ENCODE measurements around the gene MEF2C. TPM values are rescaled to one million over a fixed set of nuclear protein-coding genes. Genes with fewer than 3 reads are reported as not detected.
A peak's percentile ranks its signal among the peaks of the same experiment; 100 is the strongest.

The MEF2C gene
- total and polyA plus RNA-seq, 4 donors: 27.4 to 77.9 (median 46.3) TPM

- Histone ChIP-seq H3K4me3 (ENCODE audit: low read depth, low read length) (no peak overlapping the region), H3K9me3 (ENCODE audit: control insufficient read depth, insufficient read depth, low read length) (no peaks in the 10 kb centered on the region), H3K27me3 (ENCODE audit: control insufficient read depth, insufficient read depth, low read length) (no peaks in the 10 kb centered on the region), H3K4me1 (ENCODE audit: control insufficient read depth, insufficient read depth, low read length) (peaks cover 4% of the 10 kb centered on the region), H3K27ac (ENCODE audit: low read depth, low read length) (no peak overlapping the region), H3K36me3 (ENCODE audit: control insufficient read depth, insufficient read depth, low read length) (no peaks in the 10 kb centered on the region)
- peak in 2 of 6 donors; percentile 65 to 83 for DNase-seq (ENCODE audit: low read depth in 4 of 6, low spot score in 6 of 6)
- WGBS (ENCODE audit: insufficient coverage): no CpG with 5 or more reads among the region's 3 CpGs
Measured at GRCh38 chr5:88727705-88728313, 155.2 kb downstream of the MEF2C start.

GRCh38 chr5:88725454-88725853, 157.5 kb downstream of the MEF2C start:
- H3K9me3 ChIP-seq (ENCODE audit: control insufficient read depth, insufficient read depth, low read length): no peaks in the 10 kb centered on the region
- DNase-seq (ENCODE audit: low read depth in 4 of 6, low spot score in 6 of 6): no peak
- no peaks in the 10 kb centered on the region for H3K36me3 ChIP-seq (ENCODE audit: control insufficient read depth, insufficient read depth, low read length)
- H3K4me1 ChIP-seq (ENCODE audit: control insufficient read depth, insufficient read depth, low read length): peaks cover 2% of the 10 kb centered on the region
- H3K27me3 ChIP-seq (ENCODE audit: control insufficient read depth, insufficient read depth, low read length): no peaks in the 10 kb centered on the region
- WGBS (ENCODE audit: insufficient coverage): no CpG with 5 or more reads among the region's 3 CpGs
- H3K4me3 ChIP-seq (ENCODE audit: low read depth, low read length): no peak overlapping the region
- no peak overlapping the region for H3K27ac ChIP-seq (ENCODE audit: low read depth, low read length)

- H3K27ac ChIP-seq (ENCODE audit: low read depth, low read length): no peak overlapping the region
- peak in 2 of 6 donors; percentile 73 to 90 for DNase-seq (ENCODE audit: low read depth in 4 of 6, low spot score in 6 of 6)
- H3K4me3 ChIP-seq (ENCODE audit: low read depth, low read length): no peak overlapping the region
- WGBS (ENCODE audit: insufficient coverage): no CpG with 5 or more reads among the region's 2 CpGs
- H3K4me1 ChIP-seq (ENCODE audit: control insufficient read depth, insufficient read depth, low read length): no peaks in the 10 kb centered on the region
- H3K9me3 ChIP-seq (ENCODE audit: control insufficient read depth, insufficient read depth, low read length): no peaks in the 10 kb centered on the region
- H3K27me3 ChIP-seq (ENCODE audit: control insufficient read depth, insufficient read depth, low read length): no peaks in the 10 kb centered on the region
- no peaks in the 10 kb centered on the region for H3K36me3 ChIP-seq (ENCODE audit: control insufficient read depth, insufficient read depth, low read length)
Measured at GRCh38 chr5:88724201-88724600, 158.8 kb downstream of the MEF2C start.

GRCh38 chr5:88722546-88723073, 160.4 kb downstream of the MEF2C start:
- 41% methylated on average over 20 of the region's 20 CpGs for WGBS (ENCODE audit: insufficient coverage)
- DNase-seq (ENCODE audit: low read depth in 4 of 6, low spot score in 6 of 6): peak in 2 of 6 donors; percentile 66 to 80
- H3K27me3 ChIP-seq (ENCODE audit: control insufficient read depth, insufficient read depth, low read length): no peaks in the 10 kb centered on the region
- no peaks in the 10 kb centered on the region for H3K4me1 ChIP-seq (ENCODE audit: control insufficient read depth, insufficient read depth, low read length)
- H3K36me3 ChIP-seq (ENCODE audit: control insufficient read depth, insufficient read depth, low read length): no peaks in the 10 kb centered on the region
- no peaks in the 10 kb centered on the region for H3K9me3 ChIP-seq (ENCODE audit: control insufficient read depth, insufficient read depth, low read length)
- no peak overlapping the region for H3K27ac ChIP-seq (ENCODE audit: low read depth, low read length)
- peak overlapping the region; percentile 14 for H3K4me3 ChIP-seq (ENCODE audit: low read depth, low read length)

GRCh38 chr5:88719434-88719833, 163.6 kb downstream of the MEF2C start:
- DNase-seq (ENCODE audit: low read depth in 4 of 6, low spot score in 6 of 6): no peak
- H3K4me1 ChIP-seq (ENCODE audit: control insufficient read depth, insufficient read depth, low read length): no peaks in the 10 kb centered on the region
- H3K9me3 ChIP-seq (ENCODE audit: control insufficient read depth, insufficient read depth, low read length): no peaks in the 10 kb centered on the region
- WGBS (ENCODE audit: insufficient coverage): no CpG with 5 or more reads among the region's 3 CpGs
- no peak overlapping the region for H3K4me3 ChIP-seq (ENCODE audit: low read depth, low read length)
- no peak overlapping the region for H3K27ac ChIP-seq (ENCODE audit: low read depth, low read length)
- H3K27me3 ChIP-seq (ENCODE audit: control insufficient read depth, insufficient read depth, low read length): no peaks in the 10 kb centered on the region
- H3K36me3 ChIP-seq (ENCODE audit: control insufficient read depth, insufficient read depth, low read length): no peaks in the 10 kb centered on the region

GRCh38 chr5:88718736-88719135, 164.2 kb downstream of the MEF2C start:
- Histone ChIP-seq H3K9me3 (ENCODE audit: control insufficient read depth, insufficient read depth, low read length) (no peaks in the 10 kb centered on the region), H3K27me3 (ENCODE audit: control insufficient read depth, insufficient read depth, low read length) (no peaks in the 10 kb centered on the region), H3K27ac (ENCODE audit: low read depth, low read length) (no peak overlapping the region), H3K4me1 (ENCODE audit: control insufficient read depth, insufficient read depth, low read length) (no peaks in the 10 kb centered on the region), H3K36me3 (ENCODE audit: control insufficient read depth, insufficient read depth, low read length) (no peaks in the 10 kb centered on the region), H3K4me3 (ENCODE audit: low read depth, low read length) (no peak overlapping the region)
- DNase-seq (ENCODE audit: low read depth in 4 of 6, low spot score in 6 of 6): peak in 1 of 6 donors; percentile 80
- no CpG with 5 or more reads among the region's 4 CpGs for WGBS (ENCODE audit: insufficient coverage)

GRCh38 chr5:88716101-88716500, 166.9 kb downstream of the MEF2C start:
- WGBS (ENCODE audit: insufficient coverage): 100% methylated on average over 1 of the region's 1 CpG
- no peaks in the 10 kb centered on the region for H3K4me1 ChIP-seq (ENCODE audit: control insufficient read depth, insufficient read depth, low read length)
- H3K27me3 ChIP-seq (ENCODE audit: control insufficient read depth, insufficient read depth, low read length): no peaks in the 10 kb centered on the region
- no peak overlapping the region for H3K27ac ChIP-seq (ENCODE audit: low read depth, low read length)
- H3K36me3 ChIP-seq (ENCODE audit: control insufficient read depth, insufficient read depth, low read length): no peaks in the 10 kb centered on the region
- H3K4me3 ChIP-seq (ENCODE audit: low read depth, low read length): no peak overlapping the region
- DNase-seq (ENCODE audit: low read depth in 4 of 6, low spot score in 6 of 6): peak in 1 of 6 donors; percentile 70
- H3K9me3 ChIP-seq (ENCODE audit: control insufficient read depth, insufficient read depth, low read length): no peaks in the 10 kb centered on the region

- Histone ChIP-seq H3K4me3 (ENCODE audit: low read depth, low read length) (no peak overlapping the region), H3K27ac (ENCODE audit: low read depth, low read length) (no peak overlapping the region), H3K4me1 (ENCODE audit: control insufficient read depth, insufficient read depth, low read length) (no peaks in the 10 kb centered on the region), H3K27me3 (ENCODE audit: control insufficient read depth, insufficient read depth, low read length) (no peaks in the 10 kb centered on the region), H3K36me3 (ENCODE audit: control insufficient read depth, insufficient read depth, low read length) (no peaks in the 10 kb centered on the region), H3K9me3 (ENCODE audit: control insufficient read depth, insufficient read depth, low read length) (no peaks in the 10 kb centered on the region)
- DNase-seq (ENCODE audit: low read depth in 4 of 6, low spot score in 6 of 6): no peak
- WGBS (ENCODE audit: insufficient coverage): 90% methylated on average over 3 of the region's 3 CpGs
Measured at GRCh38 chr5:88715503-88715902, 167.5 kb downstream of the MEF2C start.

- Histone ChIP-seq H3K27ac (ENCODE audit: low read depth, low read length) (no peak overlapping the region), H3K4me1 (ENCODE audit: control insufficient read depth, insufficient read depth, low read length) (no peaks in the 10 kb centered on the region), H3K27me3 (ENCODE audit: control insufficient read depth, insufficient read depth, low read length) (no peaks in the 10 kb centered on the region), H3K4me3 (ENCODE audit: low read depth, low read length) (no peak overlapping the region), H3K36me3 (ENCODE audit: control insufficient read depth, insufficient read depth, low read length) (no peaks in the 10 kb centered on the region), H3K9me3 (ENCODE audit: control insufficient read depth, insufficient read depth, low read length) (no peaks in the 10 kb centered on the region)
- DNase-seq (ENCODE audit: low read depth in 4 of 6, low spot score in 6 of 6): no peak
- WGBS (ENCODE audit: insufficient coverage): 85% methylated on average over 2 of the region's 2 CpGs
Measured at GRCh38 chr5:88713818-88714217, 169.2 kb downstream of the MEF2C start.

GRCh38 chr5:88708682-88709398, 174.1 kb downstream of the MEF2C start:
- 40% methylated on average over 1 of the region's 2 CpGs for WGBS (ENCODE audit: insufficient coverage)
- H3K27me3 ChIP-seq (ENCODE audit: control insufficient read depth, insufficient read depth, low read length): no peaks in the 10 kb centered on the region
- no peaks in the 10 kb centered on the region for H3K36me3 ChIP-seq (ENCODE audit: control insufficient read depth, insufficient read depth, low read length)
- no peak overlapping the region for H3K4me3 ChIP-seq (ENCODE audit: low read depth, low read length)
- H3K4me1 ChIP-seq (ENCODE audit: control insufficient read depth, insufficient read depth, low read length): no peaks in the 10 kb centered on the region
- no peaks in the 10 kb centered on the region for H3K9me3 ChIP-seq (ENCODE audit: control insufficient read depth, insufficient read depth, low read length)
- no peak overlapping the region for H3K27ac ChIP-seq (ENCODE audit: low read depth, low read length)
- DNase-seq (ENCODE audit: low read depth in 4 of 6, low spot score in 6 of 6): no peak
